Hematopoietic multipotent progenitor cell treated with erythropoietin and hydrocortisone succinate and interleukin-3 and kit ligand, for 17 days (in vitro differentiated cells): ENCODE results near the gene JARID2.
"Not testable (repeated sequence)": the region's sequence is repeated elsewhere in the genome, so short reads cannot be mapped to it uniquely, and the experiment has no call there.

Source experiments
- DNase-seq: peaks from one replicate; pipeline ENCODE4 v3.0.0-alpha.2; 2015; ENCODE audit warnings: low spot score

JARID2 gene

GRCh38 chr6:15400572-15401004 is 154.7 kb downstream of the JARID2 start:
- DNase-seq, result peak; percentile 42

GRCh38 chr6:15401120-15401519 is 155.3 kb downstream of the JARID2 start:
- no peak for DNase-seq

GRCh38 chr6:15401769-15402250 is 155.9 kb downstream of the JARID2 start:
- peak; percentile 58 for DNase-seq

DNA sequence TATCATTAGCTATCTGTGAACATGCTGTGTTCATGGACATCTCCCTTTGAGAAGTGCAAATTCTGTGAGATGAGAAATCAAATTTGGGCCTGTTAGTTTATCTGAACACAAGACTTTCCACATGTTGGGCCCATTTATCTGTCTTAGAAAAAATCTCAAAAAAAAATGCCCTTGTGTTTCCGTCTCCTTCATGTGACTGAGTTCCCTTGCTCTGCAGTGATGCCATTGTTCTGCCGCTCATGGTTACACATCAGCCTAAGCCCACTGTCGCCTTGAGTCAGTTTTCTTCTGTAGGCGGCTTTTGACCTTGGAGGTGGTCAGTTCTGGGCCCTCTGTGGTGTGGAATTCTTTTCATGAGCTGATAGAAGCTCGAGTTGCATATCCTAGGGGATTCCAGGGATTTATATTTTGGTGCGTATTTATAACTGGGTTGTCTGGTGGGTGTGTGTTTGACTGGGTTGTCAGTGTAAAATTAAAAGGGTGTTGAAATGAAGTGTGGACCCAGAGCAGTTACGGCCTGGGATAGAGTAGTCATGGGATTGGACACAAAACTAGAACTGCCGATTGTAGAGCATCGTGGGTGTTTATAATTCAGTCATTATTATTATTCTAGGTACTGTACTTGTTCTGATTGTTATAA is 156.7 kb downstream of the JARID2 start:
- DNase-seq, result no peak

- no peak for DNase-seq
These were observed 157.4 kb downstream of the JARID2 start for GRCh38 chr6:15403094-15403755.

DNA sequence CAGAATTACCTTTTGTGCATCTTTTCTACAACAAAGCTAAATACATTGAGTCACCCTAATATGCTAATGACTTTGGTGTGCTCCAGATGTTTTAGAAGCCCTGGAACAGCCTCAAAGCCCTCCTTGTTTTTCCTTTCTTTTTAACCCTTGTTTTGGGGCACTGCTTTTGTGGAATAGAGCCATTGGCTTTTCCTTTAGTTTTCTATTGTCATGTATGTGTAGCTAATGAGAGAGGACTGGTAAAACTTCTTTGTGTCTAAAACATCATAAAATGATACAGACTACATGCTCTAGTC is 158.8 kb downstream of the JARID2 start:
- no peak for DNase-seq

DNA sequence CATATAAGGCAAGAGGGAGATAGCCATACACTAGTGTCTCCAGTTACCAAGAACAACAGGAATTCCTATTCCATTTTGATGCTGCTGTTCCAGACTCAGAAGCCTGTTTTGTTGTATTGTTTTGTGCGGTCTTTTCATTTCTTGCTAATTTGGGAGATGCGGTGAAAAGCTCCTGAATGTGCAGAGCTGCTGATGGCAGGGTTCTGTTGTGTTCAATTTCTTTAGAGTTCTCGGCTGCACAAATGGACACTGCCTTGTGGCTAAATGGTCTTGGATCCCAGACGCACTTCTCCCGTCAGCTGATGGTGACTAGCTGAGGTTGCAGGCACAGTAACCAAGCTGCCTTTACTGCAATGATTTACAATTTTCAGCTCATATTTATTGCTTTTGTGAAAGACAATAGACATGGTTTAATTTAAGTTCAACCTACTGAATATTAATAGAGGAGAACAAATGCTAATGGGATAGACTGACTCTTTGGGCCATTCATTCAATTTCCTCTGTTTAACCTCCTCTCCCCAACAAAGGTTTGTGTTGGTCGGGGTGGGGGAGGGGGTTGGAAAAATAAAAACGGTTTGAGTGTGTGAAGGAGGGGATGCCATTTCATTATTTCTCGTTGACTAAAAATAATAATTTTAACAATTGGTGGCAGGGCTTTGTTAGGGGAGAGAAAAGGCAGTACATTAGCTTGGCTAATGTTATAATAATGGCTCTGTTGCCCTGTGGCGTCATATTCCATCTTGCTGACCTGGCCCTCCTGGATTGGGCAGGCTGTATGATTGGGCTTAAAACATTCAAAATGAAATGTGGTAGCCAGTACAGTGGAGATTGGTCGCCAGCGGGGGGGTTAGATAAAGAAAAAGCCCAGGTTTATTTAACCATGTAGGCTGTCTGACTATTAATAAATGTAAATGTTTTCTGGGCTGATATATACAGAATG is 159.5 kb downstream of the JARID2 start:
- DNase-seq, result no peak

DNA sequence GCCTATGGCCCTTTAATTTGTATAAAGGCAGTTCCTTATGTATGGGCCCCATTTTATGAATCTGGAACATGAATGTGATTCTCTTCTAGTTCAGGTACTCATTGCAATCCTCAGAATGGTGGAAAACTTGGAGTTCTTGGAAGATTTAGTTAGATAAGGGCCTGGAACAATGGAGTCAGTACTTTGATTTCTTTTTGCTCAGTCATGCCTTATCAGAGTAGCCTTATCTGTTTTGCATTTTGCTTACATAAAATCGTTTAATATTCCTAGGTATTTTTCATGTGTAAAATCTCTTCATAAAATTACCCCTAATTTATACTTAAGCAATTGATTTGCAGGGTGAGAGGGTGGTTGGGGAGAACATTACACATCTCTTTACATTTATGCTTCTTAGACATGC is 160.6 kb downstream of the JARID2 start:
- DNase-seq, result no peak

GRCh38 chr6:15408008-15408407 is 162.1 kb downstream of the JARID2 start:
- no peak for DNase-seq

DNA sequence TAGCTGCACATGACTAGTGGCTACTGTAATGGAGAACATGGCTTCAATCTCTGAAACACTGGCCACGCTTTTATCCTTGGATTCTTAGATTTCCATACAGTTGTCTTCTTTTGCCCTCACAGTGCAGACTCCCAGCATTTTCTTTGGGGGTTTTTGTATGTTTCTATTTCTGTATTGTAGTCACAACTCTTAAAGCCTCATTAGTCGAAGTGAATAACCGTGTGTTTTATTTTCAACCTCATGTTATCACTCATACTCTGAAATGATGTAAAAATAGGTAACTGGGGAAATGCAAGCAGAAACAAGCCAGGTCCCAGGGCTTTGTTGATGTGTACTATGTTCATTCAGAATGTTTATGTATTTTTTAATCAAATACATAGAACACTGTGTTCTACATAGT is 162.9 kb downstream of the JARID2 start:
- no peak for DNase-seq

DNA sequence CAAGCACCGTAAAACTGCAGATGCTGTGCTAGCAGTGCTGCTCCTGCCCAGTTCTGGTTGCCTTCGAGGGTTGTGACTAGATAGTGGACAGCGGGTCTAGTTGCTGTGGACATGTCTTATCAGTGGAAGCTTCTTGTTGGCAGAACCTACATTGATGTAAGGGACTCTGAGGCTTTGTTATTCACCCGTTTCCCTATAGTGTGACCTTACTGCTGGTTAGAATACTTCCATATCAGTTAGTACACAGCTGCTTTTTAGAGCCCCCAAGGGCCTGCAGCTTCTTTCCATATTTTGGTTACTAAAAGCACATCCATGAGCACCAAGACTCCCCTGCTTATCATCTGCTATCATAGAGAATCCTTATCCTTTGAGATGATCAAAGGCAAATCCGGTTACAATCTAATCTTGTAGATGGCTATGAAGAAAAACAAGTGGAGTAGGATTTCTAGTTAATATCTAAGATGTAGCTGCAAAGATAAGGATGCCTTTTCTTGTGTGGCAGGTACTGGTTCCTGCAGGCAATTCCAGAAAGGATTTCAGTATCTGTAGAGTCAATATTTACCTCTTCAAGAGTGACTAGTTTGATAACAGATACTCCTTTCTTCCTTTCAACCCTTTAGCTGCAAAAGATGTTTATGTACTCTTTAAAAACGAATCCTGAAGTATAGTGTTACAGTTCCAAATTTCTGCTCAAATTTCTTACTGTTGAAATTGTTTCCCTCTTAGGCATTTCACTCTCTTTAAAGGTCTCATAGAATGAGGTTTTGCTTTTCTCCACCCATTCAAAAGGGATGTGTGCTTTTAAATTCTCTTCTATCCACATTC is 163.6 kb downstream of the JARID2 start:
- DNase-seq, result no peak

DNA sequence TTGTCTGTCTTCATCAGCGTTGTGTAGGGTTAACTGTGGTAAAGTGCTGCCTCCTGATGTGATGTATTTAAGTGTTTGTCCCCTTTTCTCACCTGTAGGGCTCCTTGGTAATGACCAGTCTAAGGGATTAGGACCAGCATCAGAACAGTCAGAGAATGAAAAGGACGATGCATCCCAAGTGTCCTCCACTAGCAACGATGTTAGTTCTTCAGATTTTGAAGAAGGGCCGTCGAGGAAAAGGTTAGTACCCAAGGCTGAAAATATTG is 164.2 kb downstream of the JARID2 start:
- DNase-seq, result no peak

GRCh38 chr6:15410752-15411151 is 164.9 kb downstream of the JARID2 start:
- no peak for DNase-seq

DNA sequence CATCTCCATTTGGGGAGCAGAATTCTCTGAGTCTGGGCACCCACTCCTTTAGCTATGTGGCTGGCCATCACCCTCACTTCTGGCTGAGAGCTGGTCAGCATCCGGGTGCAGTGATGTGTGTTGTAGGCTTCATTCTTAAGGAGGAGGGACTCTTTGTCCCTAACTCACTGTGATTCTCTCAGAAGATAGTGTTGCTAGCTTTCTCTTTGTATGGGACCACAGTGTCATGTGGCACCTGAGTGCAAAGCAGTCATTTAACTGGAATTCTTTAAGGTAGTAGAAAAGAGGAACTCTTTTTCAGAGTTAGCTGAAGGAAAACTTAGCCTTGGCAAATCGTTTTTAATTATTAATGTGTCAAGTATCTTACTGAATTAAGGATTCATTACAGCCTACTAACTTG is 165.9 kb downstream of the JARID2 start:
- DNase-seq, result no peak

DNA sequence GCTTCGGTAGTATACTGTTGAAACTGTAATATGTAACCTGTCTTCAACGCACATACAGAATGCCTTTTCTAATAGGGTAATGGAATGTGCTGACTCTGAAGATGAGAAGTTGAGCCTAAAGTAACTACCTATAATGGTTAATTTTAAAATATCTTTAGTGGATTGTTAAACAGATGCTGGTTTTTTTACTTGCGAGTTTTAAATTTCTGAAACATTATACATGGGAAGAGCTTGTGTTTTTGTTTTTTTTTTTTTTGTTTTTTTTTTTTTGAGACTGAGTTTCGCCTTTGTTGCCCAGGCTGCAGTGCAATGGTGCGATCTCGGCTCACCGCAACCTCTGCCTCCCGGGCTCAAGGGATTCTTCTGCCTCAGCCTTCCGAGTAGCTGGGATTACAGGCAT is 166.9 kb downstream of the JARID2 start:
- DNase-seq, result no peak

DNA sequence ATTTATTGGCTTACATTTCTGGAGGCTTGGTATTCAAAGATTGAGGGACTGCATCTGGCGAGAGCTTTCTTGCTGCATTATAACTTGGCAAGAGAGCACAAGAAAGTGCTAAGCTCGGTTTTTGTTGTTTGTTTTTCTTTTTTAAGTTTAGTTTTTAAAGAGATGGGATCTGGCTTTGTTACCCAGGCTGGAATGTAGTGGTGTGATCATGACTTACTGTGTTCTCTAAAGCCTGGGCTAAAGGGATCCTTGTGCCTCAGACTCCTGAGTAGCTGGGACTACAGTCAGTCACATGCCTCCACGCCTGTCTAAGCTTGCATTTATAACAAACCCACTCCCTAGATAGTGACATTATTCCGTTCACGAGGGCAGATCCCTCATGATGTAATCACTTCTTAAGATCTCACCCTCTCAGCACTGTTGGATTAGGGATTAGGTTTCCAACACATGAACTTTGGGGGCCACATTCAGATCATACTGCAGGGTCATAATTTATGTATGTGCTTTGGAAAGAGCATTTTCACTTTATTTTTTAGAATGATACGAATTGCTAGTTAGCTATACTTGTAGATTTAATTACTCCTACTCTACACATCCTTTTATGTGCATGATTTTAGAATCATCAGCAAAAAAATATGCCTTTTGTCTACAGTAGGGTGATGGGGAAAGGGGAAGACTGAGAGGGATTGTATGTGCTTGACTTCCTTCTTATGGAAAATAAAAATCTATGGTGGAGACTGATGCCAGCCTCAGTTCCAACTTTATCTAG is 167.8 kb downstream of the JARID2 start:
- DNase-seq, result no peak

DNA sequence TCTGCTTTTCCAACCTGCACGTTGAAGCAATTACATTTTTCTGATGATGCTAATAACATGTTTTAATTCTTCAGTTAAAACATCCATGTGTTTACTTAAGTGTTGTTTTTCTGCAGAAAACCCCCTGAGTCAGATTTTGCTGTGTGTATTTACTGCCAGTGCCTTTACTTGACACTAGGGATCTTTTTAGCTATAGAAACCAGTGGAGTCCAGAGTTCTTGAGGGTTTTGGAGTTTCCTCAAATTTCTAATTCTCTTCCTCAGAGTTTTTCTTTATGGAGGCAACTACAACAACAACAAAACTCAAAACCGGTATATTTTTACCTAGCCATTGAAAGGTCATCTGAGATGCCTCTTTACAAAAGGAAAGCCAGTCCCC is 168.4 kb downstream of the JARID2 start:
- no peak for DNase-seq

- not testable (repeated sequence) for DNase-seq
These were observed 169.8 kb downstream of the JARID2 start for GRCh38 chr6:15415622-15416021.

DNA sequence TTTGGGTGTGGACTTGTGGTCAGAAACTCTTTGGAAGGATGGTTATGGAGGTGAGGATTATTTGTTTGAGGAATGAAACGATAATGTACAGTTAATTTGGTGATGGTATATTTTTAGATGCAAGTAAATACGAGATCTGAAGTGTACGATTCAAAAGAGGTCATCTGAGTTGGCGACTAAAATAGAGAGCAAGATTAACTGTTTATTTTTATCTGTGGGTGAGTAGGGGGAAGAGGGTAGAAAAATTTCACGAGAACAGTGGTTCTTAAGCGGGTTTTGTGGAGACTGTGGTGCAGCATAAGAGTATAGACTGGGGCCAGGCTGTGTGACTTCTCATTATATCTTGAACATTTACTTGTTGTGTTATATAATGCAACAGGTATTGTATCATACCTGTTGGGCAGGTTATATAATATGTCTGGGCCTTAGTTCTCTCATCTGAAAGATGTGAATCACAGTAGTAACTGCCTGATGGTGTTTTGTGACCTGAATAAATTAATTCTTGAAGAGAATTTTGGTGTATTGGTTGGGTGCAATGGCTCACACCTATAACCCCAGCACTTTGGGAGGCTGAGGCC is 171.2 kb downstream of the JARID2 start:
- no peak for DNase-seq

GRCh38 chr6:15417811-15418210 is 171.9 kb downstream of the JARID2 start:
- DNase-seq, result no peak

GRCh38 chr6:15419493-15419892 is 173.6 kb downstream of the JARID2 start:
- no peak for DNase-seq
